ENCODE data around the gene CPNE6.

CPNE6 gene

GRCh38 chr14:24113801-24114531 lies 42.6 kb downstream of the CPNE6 start:
- H3K9me3 ChIP-seq (replicated peaks in 1 of 2; ENCODE audit: control insufficient read depth in 2 of 2, insufficient read depth in 1 of 2, low read depth in 1 of 2, low read length in 2 of 2) = no peaks in the 10 kb centered on the region
- H2BK120ac ChIP-seq (ENCODE audit: low read depth, low read length) = peak overlapping the region; percentile 19
- no CpG with 5 or more reads among the region's 42 CpGs for WGBS, 2 donors (ENCODE audit: extremely low coverage in 2 of 2, insufficient read length in 2 of 2, insufficient replicate concordance in 1 of 2)
- H3K4ac ChIP-seq (ENCODE audit: low read length) = no peak overlapping the region
- H3K36me3 ChIP-seq (replicated peaks in 1 of 2; ENCODE audit: control insufficient read depth in 2 of 2, insufficient read depth in 2 of 2, low read length in 2 of 2) = peaks cover 6 to 31% of the 10 kb centered on the region in 2 donors
- H4K91ac ChIP-seq (ENCODE audit: low read depth, low read length, poor library complexity) = peak overlapping the region; percentile 96
- peak overlapping the region; percentile 55 for H2BK15ac ChIP-seq (ENCODE audit: low read length)
- H3K18ac ChIP-seq (ENCODE audit: low read length) = peak overlapping the region; percentile 99
- peaks cover 4 to 8% of the 10 kb centered on the region in 2 donors for H3K4me1 ChIP-seq (ENCODE audit: control insufficient read depth in 2 of 2, insufficient read depth in 1 of 2, low read depth in 1 of 2, low read length in 2 of 2)
- H2AFZ ChIP-seq (ENCODE audit: low read length) = peak overlapping the region; percentile 96
- no peaks in the 10 kb centered on the region for H3K27me3 ChIP-seq (ENCODE audit: control insufficient read depth in 3 of 3, insufficient read depth in 3 of 3, low read depth in 1 of 3, low read length in 3 of 3)
- H3K23ac ChIP-seq (ENCODE audit: low read depth, low read length, poor library complexity) = peak overlapping the region; percentile 98
- peak overlapping the region; percentile 31 for H3K14ac ChIP-seq (ENCODE audit: low read length)
- H2AK5ac ChIP-seq (ENCODE audit: low read depth, low read length) = peak overlapping the region; percentile 82
- no peak overlapping the region for H4K8ac ChIP-seq (ENCODE audit: low read depth, low read length)
- peak overlapping the region; percentile 94 for H3K9ac ChIP-seq (ENCODE audit: low read depth, low read length, poor library complexity)
- no peak overlapping the region for H2BK12ac ChIP-seq (ENCODE audit: low read length)
- peak overlapping the region; percentile 96 for H2BK5ac ChIP-seq (ENCODE audit: low read length)
- peak; percentile 81 for DNase-seq (ENCODE audit: low spot score)
- H3K79me1 ChIP-seq (ENCODE audit: low read depth, low read length) = no peaks in the 10 kb centered on the region
- peak overlapping the region; percentile 91 for H3K4me2 ChIP-seq (ENCODE audit: insufficient read depth, low read length, poor library complexity, severe bottlenecking)
- H3K4me3 ChIP-seq (ENCODE audit: low read length in 2 of 2) = peak overlapping the region; percentile 75 to 85
- H3K27ac ChIP-seq (replicated peaks; ENCODE audit: low read length) = peak overlapping the region; percentile 98

- peak within 1 kb of the TSS; percentile 100 for H2BK12ac ChIP-seq (ENCODE audit: low read length)
Measured at GRCh38 chr14:24114532-24115421, 43.4 kb downstream of the CPNE6 start, which contains the start of the genes DCAF11 and NRL. TSS of gene DCAF11 (plus strand) at chr14:24114777. CDS start at chr14:24115595, 818 bp downstream. TSS of gene NRL (minus strand) at chr14:24114949. CDS start at chr14:24082848, 32,101 bp downstream.

GRCh38 chr14:24115422-24116127 lies 44.2 kb downstream of the CPNE6 start:
- no peak overlapping the region for H2BK5ac ChIP-seq (ENCODE audit: low read length)
- H2AK5ac ChIP-seq (ENCODE audit: low read depth, low read length) = no peak overlapping the region
- no peak overlapping the region for H3K14ac ChIP-seq (ENCODE audit: low read length)
- H4K91ac ChIP-seq (ENCODE audit: low read depth, low read length, poor library complexity) = no peak overlapping the region
- DNase-seq (ENCODE audit: low spot score) = no peak
- H2BK12ac ChIP-seq (ENCODE audit: low read length) = no peak overlapping the region
- H3K9ac ChIP-seq (ENCODE audit: low read depth, low read length, poor library complexity) = no peak overlapping the region
- no peak overlapping the region for H3K23ac ChIP-seq (ENCODE audit: low read depth, low read length, poor library complexity)
- no peaks in the 10 kb centered on the region for H3K9me3 ChIP-seq (replicated peaks in 1 of 2; ENCODE audit: control insufficient read depth in 2 of 2, insufficient read depth in 1 of 2, low read depth in 1 of 2, low read length in 2 of 2)
- H3K4ac ChIP-seq (ENCODE audit: low read length) = no peak overlapping the region
- H3K36me3 ChIP-seq (replicated peaks in 1 of 2; ENCODE audit: control insufficient read depth in 2 of 2, insufficient read depth in 2 of 2, low read length in 2 of 2) = peaks cover 15 to 43% of the 10 kb centered on the region in 2 donors
- peak overlapping the region; percentile 96 for H2AFZ ChIP-seq (ENCODE audit: low read length)
- no peak overlapping the region for H3K18ac ChIP-seq (ENCODE audit: low read length)
- WGBS, 2 donors (ENCODE audit: extremely low coverage in 2 of 2, insufficient read length in 2 of 2, insufficient replicate concordance in 1 of 2) = no CpG with 5 or more reads among the region's 14 CpGs
- no peaks in the 10 kb centered on the region for H3K27me3 ChIP-seq (ENCODE audit: control insufficient read depth in 3 of 3, insufficient read depth in 3 of 3, low read depth in 1 of 3, low read length in 3 of 3)
- H2BK15ac ChIP-seq (ENCODE audit: low read length) = no peak overlapping the region
- H2BK120ac ChIP-seq (ENCODE audit: low read depth, low read length) = no peak overlapping the region
- no peaks in the 10 kb centered on the region for H3K79me1 ChIP-seq (ENCODE audit: low read depth, low read length)
- H3K4me2 ChIP-seq (ENCODE audit: insufficient read depth, low read length, poor library complexity, severe bottlenecking) = peak overlapping the region; percentile 88
- H3K4me3 ChIP-seq (ENCODE audit: low read length in 2 of 2) = peak overlapping the region; percentile 75 to 87
- H3K27ac ChIP-seq (replicated peaks; ENCODE audit: low read length) = no peak overlapping the region
- peaks cover 4 to 8% of the 10 kb centered on the region in 2 donors for H3K4me1 ChIP-seq (ENCODE audit: control insufficient read depth in 2 of 2, insufficient read depth in 1 of 2, low read depth in 1 of 2, low read length in 2 of 2)
- H4K8ac ChIP-seq (ENCODE audit: low read depth, low read length) = no peak overlapping the region

More at GRCh38 chr14:24114532-24115421, 43.4 kb downstream of the CPNE6 start, which contains the start of the genes DCAF11 and NRL:
- no CpG with 5 or more reads among the region's 65 CpGs for WGBS, 2 donors (ENCODE audit: extremely low coverage in 2 of 2, insufficient read length in 2 of 2, insufficient replicate concordance in 1 of 2)
- Histone ChIP-seq H4K91ac (ENCODE audit: low read depth, low read length, poor library complexity) (peak within 1 kb of the TSS; percentile 96), H2BK120ac (ENCODE audit: low read depth, low read length) (peak within 1 kb of the TSS; percentile 93), H3K27ac (replicated peaks; ENCODE audit: low read length) (peak within 1 kb of the TSS; percentile 98), H2AK5ac (ENCODE audit: low read depth, low read length) (peak within 1 kb of the TSS; percentile 82), H3K9ac (ENCODE audit: low read depth, low read length, poor library complexity) (peak within 1 kb of the TSS; percentile 94), H4K8ac (ENCODE audit: low read depth, low read length) (peak within 1 kb of the TSS; percentile 86), H3K4ac (ENCODE audit: low read length) (no peak within 1 kb of the TSS), H2AFZ (ENCODE audit: low read length) (peak within 1 kb of the TSS; percentile 96), H3K4me2 (ENCODE audit: insufficient read depth, low read length, poor library complexity, severe bottlenecking) (peak within 1 kb of the TSS; percentile 91), H3K4me1 (ENCODE audit: control insufficient read depth in 2 of 2, insufficient read depth in 1 of 2, low read depth in 1 of 2, low read length in 2 of 2) (peaks cover 4 to 8% of the 10 kb centered on the region in 2 donors), H3K27me3 (ENCODE audit: control insufficient read depth in 3 of 3, insufficient read depth in 3 of 3, low read depth in 1 of 3, low read length in 3 of 3) (no peaks in the 10 kb centered on the region), H3K14ac (ENCODE audit: low read length) (peak within 1 kb of the TSS; percentile 97), H3K36me3 (replicated peaks in 1 of 2; ENCODE audit: control insufficient read depth in 2 of 2, insufficient read depth in 2 of 2, low read length in 2 of 2) (peaks cover 13 to 39% of the 10 kb centered on the region in 2 donors), H2BK15ac (ENCODE audit: low read length) (peak within 1 kb of the TSS; percentile 87), H3K79me1 (ENCODE audit: low read depth, low read length) (no peaks in the 10 kb centered on the region), H3K18ac (ENCODE audit: low read length) (peak within 1 kb of the TSS; percentile 100), H2BK5ac (ENCODE audit: low read length) (peak within 1 kb of the TSS; percentile 96), H3K4me3 (ENCODE audit: low read length in 2 of 2) (peak within 1 kb of the TSS; percentile 75 to 88), H3K23ac (ENCODE audit: low read depth, low read length, poor library complexity) (peak within 1 kb of the TSS; percentile 98), H3K9me3 (replicated peaks in 1 of 2; ENCODE audit: control insufficient read depth in 2 of 2, insufficient read depth in 1 of 2, low read depth in 1 of 2, low read length in 2 of 2) (no peaks in the 10 kb centered on the region)
- peak; percentile 99 for DNase-seq (ENCODE audit: low spot score)
